ENCODE data around the gene TAS1R2. TPM values are rescaled to one million over a fixed set of nuclear protein-coding genes. Genes with fewer than 3 reads are reported as not detected.

The TAS1R2 gene
- total RNA-seq, 1 donor from 2014 or later = not detected

DNA sequence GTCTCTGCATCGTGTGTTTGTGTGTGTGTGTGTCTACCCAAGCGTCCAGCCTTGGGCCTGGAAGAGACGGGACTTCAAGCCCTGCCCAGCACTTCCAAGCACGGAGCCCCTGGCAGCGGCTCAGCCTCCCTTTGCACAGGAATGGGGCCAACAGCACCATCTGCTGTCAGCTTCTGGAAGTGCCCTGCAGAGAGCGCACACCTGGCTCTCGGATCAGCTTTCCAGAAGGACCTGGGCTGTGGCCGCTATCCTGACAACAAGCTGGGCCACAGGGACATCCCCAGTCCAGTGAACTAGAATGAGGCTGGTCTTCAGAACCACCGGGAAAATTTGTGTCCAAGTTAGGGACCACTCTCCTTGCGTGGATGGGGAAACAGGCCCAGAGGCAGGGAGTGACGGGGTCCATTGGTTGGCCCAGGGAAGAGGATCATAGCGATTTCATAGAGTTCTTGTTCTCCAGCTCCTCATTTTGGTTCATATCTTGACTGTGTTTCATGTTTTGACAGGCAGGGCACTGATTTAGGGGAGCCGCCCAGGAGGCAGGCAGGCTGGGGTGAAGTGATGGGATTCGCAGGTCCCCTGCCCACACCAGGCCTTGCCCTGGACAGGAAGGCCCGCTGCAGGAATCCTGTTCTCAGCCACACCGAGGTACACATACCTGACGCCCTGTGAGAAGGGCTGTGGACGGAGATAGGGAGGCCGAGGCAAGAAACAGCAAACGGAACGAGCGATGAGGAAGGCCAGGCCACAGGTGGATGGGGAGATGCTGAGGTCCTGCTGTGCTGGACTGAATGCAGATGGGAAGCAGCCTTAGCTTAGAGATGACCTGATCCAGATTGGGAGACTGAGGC is 38.4 kb downstream of the TAS1R2 start:
- DNase-seq (ENCODE audit: low read depth) = peak; percentile 40

DNA sequence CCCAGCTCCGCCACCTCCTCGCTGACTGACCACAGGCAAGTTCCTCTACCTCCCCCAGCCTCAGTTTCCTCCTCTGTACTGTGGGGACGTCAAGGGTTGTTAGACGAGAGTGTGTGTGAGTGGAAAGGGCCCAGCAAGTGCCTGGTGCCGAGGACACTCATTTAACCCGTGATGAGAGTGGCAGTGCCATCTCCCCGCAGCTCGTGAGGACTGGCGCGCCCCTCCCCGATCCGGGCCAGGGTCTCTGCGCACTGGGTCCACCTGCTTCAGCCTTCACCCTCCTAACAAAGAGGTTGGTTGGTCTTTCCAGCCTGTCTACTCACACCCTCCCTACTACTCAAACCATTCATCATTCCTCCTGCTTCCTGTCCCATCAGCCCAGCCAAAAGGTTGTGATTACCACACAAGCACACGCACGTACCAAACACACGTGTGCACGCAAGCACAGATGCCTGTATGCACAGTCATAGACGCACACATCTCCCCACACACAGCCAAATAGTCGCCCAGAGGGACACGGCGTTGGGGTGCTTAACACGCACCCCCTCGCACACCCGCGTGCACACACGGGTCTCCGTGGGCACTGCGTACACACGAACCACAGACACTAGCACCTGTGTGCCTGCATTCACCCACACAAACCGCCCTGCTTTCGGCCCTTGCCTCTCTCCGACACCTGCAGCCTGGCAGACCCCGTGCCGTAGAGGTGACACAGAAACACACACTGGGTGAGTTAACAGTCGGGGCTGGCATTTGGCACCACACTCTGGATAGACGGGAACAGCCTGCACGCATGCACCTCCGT is 39.3 kb downstream of the TAS1R2 start:
- DNase-seq (ENCODE audit: low read depth) = no peak

DNA sequence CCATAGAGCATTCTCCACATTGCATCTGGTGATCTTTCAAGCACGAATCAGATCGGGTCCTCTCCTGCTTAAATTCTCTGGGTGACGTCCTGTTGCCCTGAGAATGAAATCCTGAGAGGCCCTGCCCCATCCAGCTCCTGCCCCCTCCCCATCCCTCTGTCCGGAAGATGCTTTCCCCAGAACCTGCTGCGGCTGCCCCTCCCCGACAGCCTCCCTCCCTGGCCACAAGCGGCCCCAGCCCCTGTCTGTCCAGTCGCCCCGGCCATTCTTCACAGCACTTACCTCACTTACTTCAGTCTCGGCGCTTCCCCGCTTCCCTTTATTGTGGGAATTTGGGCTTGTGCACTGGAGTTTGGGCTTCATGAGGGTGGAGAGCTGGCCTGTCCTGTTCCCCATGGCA is 40.3 kb downstream of the TAS1R2 start:
- DNase-seq (ENCODE audit: low read depth) = no peak

DNA sequence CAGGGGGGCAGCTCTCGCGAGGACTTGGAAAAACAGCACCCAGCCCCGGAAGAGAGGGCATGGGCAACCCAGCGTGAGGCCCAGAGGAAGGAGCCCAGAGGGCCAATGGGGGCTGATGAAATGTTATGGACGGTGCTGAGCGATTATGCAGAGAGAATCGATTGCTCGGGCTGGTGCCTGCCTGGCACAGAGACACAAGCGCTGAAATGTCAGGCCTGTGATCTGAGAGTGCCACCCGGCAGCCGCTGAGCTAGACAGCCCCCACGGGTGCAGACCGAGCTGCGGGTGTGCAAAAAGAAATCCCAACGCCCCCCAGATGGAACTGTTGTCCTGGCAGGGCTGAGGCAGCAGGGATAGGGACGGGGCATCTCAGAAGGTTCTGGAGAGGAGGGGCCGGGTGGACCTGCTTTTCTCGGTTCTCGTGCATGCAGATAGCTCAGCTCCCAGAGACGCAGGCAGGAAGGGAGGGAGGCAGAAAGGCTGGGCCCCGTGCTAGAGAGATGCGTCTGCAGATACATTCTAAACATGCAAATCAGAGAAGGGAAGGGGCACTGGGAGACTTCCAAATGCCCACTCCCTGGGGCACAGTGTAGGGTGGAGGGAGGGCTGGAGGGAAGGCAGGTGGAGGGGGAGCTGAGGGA is 41.5 kb downstream of the TAS1R2 start:
- no peak for DNase-seq (ENCODE audit: low read depth)

DNA sequence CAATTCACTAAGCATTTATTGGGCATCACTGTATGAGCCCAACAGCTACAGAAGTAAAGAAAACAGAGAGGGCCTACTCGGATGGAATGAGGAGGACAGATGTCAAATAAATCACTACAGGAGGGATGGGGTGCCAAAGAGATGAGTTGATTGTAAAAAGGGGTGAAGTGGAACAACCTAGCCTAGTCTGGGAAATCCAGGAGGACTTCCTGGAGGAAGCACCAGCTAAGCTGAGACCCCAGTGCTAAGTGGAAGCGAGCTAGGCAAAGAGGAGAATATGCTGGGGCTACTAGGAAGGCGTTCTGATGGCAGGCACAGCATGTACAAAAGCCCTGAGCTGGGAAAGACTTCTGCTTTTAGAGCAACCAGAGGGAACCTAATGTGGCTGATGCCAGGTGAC is 42.1 kb downstream of the TAS1R2 start:
- DNase-seq (ENCODE audit: low read depth) = no peak

DNA sequence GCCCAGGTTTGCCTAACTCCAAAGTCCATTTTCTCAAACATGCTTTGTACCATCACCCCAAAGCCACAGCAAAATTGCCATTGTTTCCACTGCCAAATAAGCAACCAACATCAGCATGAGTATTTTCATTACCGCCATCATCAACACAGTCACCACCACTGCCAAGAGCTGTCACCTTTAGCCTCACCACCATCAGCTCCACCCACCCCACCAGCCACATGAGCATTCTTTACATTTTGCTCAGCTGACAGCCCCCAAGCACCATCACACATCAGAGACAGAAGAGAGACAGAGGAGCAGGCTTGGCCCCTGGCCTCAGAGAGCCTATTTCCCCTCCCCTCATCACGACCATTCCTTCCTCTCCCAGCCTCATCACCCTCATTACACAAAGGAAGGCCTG is 42.7 kb downstream of the TAS1R2 start:
- DNase-seq (ENCODE audit: low read depth) = peak; percentile 1

DNA sequence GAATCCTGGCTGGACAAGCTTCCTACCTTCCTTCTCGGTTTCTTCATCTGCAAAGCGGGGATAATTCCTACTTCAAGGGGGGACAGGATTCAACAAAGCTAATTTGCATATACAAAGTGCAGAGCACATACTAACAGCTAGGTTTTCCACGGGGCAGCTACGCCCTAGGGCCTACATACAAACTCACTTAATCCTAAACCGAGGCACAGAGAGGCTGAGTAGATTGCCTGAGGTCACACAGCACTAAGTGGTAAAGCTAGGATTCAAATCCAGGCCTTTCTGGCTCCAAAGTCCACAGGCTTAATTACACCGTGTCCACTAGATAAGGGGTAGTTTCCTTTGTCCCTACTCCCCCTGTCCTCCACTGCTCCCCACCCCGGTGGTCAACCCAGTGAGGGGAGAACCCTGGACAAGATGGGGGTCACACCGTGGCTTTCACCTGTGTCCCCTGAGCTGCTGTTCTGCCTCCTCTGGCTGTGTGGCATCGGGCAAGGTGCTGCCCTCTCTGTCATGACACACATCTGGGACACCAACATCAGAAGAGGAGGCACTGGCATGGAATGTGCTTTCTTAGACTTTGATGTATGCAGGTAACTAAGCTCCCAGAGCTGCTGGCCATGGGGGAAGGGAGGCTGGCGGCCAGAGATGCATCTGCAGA is 44.5 kb downstream of the TAS1R2 start:
- no peak for DNase-seq (ENCODE audit: low read depth)

DNA sequence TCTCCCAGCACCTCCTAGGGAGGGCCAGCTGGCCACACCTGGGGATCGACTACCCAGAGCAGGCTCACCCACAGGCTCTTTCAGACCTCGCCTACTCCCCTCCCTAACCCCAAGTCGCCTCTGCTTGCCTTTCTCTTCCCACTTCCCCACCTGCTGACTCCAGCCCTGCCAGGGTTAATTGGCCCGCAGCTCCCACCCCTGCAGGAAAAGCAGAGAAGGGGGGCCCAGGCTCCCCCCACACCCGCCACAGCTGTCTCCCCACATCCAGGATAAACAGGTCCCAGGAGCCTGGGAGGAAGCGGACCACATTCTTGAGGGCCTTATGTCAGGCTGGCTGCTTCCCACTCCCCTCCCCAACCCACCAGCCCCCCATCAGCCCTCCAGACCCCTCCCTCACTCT is 45.0 kb downstream of the TAS1R2 start:
- no peak for DNase-seq (ENCODE audit: low read depth)

DNA sequence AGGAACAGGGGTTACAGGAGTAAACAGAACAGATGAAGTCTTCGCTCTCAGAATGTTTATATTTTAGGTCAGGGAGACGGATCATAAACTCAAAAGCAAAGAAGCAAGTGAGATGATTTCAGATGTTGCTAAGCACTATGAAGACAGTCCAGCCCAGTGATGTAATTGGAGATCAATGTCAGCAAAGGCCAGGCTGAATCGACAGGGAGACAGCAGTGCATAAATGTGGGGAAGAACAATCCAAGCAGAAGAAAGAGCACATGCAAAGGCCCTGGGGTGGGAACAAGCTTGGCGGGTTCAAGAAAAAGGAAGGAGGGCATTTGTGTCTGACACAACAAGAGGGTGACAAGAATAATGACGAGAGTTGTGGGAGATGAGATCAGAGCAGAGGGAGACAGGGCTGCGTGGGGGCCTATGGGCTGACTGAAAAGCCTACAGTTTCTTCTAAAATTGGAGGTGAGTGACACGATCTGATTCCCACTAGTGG is 47.0 kb downstream of the TAS1R2 start:
- DNase-seq (ENCODE audit: low read depth) = no peak

DNA sequence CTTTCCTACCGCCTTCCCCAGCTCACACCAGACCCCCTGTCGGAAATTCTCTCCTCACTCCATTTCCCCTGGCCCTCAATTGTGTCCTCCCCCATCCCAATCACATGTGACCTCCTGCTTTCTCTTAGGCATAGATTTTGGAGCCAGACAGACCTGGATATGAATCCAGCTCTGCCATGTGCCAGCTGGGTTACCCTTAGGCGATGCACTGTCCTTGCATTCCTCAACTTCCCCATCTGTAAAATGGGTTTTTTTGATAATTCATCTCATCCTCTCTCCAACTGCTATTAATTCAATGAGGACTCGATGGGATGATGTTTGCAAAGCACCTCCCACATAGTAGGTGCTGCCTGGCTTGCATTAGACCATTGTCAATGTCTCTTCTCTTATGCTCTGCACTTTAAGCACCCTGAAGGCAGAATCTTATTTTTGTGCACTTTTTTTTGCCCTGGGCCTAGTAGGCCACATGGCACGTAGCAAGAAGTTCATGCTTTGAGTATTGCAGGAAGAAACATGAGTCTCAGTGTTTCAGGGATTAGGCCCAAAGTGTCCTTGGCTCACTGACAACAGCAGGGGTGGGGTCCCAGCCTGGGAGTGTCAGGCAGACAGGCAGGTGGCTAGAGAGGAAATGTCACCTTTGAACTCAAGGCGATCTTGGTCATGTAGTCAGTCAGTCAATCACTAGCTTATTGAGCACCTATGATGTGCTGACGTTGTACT is 47.6 kb downstream of the TAS1R2 start:
- no peak for DNase-seq (ENCODE audit: low read depth)

DNA sequence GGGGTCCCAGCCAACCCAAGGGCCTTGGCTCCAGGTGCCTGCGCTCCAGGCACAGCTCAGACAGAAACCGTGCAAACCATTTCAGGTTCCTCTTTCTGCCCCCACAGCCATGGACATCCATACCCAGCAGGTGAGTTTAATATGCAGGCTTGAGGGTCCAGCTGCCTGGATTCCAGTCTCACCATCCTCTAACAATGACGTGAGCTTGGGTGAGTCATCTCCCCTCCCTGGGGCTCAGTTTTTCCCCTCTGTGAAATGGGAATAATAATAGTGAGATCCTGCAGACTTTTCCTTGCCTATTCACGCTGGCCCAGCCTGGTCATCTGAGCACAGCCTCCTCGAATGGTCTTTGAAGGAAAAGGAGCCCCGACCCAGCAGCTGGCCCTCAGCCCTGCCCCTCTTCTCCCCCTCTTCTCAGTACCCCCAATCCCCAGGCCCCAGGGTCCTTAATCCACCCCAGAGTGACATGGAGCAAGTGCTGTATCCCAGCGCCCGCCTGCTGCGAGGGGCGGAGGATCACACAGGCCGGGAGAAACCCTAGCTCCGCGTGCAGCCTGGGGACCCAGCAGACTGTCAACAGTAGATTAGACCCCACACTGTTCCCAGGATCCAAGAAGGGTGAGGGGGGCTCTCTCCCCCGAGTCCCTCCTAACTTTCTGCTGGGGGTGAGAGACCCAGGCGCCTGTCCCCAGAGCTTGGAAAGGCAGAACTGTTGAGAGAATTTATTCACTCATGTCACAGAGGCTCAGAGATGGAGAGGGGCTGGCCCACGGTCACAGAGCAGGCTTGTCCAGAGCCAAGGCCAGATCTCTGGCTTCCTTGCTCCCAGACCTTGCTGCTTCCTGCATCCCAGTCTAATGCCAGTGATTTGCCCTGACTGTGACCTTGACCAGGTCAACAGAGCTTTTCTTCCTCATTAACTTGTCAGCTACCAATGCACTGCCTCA is 49.2 kb downstream of the TAS1R2 start:
- DNase-seq (ENCODE audit: low read depth) = no peak

DNA sequence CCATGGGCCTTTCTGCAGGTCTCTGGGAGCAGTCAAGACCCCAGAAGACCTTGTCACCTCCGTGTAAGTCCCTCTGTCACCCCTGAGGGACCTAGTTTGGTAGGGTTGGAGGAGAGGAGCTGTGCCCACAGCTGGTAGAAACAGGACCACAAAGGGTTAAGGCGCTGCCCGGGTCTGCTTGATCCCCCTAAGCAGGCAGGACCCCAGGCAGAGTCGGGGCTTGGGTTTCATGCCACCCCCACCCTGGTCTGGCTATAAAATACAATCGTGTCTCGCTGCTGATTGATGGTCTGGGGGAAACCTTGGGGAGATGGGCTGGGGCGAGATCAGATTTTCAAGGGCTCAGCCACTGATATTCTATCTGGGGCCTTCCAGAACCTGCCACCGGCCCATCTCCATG is 50.9 kb downstream of the TAS1R2 start:
- no peak for DNase-seq (ENCODE audit: low read depth)

DNA sequence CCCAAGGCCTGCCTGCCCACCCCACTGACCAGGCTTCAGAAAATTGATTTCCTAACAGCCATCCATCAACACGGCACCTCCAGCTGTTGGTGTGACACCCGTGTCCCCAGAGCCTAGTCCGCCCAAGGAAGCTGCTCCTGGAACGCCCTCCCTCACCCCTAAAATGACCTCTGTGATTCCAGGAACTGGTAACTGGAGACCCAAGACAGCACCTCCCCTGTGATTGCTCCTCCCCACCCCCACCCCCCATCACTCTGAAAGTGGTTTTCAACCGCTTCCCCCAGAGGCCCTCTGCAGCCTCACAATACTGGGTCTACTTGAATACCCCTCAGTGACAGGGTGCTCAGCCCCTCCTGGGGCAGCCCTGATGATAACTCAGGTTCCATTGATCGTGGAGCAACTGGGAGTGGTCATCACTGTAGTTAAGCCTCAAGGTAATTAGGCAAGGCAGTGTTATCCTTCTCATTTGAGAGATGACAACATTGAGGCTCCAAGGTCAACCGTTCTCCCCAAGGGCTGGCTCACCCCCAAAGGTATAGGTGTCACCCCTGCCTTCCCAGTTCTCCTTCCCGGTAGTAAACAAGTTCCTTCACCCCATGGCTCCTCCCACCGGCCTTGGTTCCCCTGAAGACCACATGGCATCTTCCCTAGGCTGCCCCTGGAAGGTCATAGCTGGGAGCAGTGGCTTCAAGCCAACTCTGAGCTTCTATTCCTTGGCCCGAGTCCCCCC is 52.0 kb downstream of the TAS1R2 start:
- DNase-seq (ENCODE audit: low read depth) = no peak

DNA sequence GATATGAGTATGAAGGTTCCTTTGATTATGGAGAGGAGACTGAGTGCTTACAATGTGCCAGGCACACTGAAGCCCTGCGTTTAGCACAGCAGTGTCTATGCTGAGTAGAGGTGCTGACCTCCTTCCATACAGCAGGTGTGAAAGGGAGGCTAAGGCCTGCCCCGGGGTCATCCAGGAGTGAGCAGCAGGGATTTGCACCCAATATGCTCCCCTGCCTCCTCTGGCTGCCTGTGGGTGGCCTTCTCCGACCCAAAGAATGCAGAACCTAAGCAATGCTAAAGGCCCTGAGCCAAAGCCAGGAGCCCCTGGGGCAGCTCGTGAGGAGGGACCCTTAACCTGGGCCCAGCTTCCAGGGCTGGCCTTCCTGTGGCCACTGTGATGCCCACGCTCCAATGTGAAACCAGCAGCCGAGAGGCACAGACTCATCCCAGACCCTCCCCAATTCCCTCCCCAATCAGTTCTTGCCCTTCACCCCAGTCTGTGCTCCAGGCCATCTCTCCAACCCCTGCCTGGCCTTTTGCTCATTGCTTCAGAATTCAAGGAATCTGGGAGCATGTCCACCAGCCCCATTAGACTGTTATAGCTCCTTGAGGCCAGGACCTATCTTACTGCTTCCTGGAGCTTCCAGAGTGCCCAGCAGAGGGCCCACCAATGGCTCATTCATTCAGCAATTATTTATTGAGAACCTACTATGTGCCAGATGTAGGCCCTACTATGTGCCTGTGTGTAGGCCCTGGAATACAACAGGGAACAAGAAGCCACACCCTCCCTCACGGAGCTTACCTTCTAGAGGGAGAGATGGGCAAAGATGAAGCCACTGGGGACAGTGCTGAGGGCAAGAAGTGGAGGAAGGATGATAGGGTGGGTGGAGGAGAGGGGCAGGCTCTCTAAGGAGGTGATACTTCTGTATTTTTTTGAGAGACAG is 53.3 kb downstream of the TAS1R2 start:
- no peak for DNase-seq (ENCODE audit: low read depth)

DNA sequence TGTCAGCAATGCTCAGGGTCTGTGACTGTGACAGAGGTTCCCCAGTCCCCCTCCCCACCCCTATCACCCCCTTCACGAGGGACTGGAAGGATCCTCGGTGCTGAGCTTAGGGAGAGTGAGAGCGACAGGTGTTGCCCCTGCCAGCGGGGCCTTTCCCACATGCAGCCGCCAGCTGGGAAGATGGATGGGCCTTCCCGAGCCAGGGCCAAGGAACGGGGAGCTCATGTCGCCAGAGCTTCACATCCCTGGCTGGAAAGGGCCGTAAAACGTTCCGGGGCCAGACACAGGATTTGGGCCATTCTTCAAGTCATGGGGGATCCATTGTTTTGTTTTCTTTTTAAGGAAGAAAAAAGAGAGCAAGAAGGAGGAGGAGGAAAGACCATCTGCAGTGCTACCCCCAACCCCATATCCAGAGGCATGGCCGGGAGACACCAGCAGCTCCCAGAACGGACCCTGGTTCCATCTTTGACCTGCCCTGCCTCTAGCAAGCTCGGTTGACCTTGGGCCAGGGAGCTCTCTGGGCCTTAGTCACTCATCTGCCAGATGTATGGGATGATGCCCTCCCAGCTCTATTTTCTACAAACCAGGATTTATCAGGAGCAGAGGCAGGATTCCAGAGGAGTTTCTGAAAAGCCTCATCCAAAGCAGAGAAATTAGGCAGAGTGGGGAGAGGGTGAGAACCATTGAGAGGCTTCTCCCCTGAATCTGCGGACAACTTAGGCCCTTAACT is 54.1 kb downstream of the TAS1R2 start:
- no peak for DNase-seq (ENCODE audit: low read depth)

DNA sequence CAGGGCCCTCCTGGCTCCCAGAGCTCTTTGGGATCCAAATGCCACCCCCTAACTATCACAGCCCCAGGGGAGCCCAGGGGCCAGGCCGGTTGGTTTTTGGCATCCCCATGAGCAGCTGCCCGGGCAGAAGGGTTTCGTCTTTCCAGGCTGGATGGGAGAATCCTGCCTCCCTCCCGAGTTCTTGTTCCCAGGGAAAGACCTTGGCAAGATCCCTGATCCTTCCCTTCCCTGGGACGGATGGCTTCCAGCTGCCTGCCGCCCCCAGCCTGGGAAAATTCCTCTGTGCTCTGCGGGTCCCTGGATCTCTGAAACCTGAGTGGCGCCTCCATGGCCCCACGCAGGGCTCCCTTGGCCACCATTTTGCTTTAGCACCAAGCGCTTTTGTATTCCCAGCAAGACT is 55.6 kb downstream of the TAS1R2 start:
- no peak for DNase-seq (ENCODE audit: low read depth)

DNA sequence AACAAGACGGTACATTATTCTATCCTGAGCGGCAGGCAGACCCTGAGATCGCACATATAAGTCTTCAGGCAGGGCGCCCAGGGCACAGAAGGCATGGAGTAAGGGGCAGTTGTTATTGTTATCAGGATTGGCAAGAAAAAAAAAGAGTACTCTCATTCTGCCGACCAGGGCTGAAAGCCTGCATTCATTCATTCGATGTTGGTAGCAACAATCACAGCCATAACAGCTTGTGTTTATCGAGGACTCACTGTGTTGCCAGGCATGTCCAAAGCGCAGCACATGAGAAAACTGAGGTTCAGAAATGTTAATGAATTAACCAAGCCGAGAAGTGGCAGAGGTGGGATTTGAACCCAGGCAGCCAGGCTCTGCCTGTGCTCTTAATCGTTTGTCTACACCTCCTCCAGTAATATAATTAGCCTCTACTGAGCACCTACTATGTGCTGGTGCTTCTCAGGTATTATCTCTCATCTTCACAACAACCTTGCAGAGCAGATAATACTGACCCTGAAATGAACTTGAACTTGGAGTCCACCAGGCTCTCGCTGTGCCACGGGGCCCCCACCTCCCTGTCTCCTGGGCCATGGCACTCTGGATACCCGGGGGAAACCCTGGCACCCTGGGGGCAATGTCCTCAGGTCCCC is 56.2 kb downstream of the TAS1R2 start:
- DNase-seq (ENCODE audit: low read depth) = no peak

Measured in renal cortical epithelial cell (primary cell).